ENCODE measurements around the gene PTPRR. TPM values are rescaled to one million over a fixed set of nuclear protein-coding genes. Genes with fewer than 3 reads are reported as not detected.

The PTPRR gene
- total and polyA plus RNA-seq, 2 donors (not counting 3 experiments of a cell fraction or from before 2014, with no cell fraction given), result 0.46 to 1.1 TPM

DNA sequence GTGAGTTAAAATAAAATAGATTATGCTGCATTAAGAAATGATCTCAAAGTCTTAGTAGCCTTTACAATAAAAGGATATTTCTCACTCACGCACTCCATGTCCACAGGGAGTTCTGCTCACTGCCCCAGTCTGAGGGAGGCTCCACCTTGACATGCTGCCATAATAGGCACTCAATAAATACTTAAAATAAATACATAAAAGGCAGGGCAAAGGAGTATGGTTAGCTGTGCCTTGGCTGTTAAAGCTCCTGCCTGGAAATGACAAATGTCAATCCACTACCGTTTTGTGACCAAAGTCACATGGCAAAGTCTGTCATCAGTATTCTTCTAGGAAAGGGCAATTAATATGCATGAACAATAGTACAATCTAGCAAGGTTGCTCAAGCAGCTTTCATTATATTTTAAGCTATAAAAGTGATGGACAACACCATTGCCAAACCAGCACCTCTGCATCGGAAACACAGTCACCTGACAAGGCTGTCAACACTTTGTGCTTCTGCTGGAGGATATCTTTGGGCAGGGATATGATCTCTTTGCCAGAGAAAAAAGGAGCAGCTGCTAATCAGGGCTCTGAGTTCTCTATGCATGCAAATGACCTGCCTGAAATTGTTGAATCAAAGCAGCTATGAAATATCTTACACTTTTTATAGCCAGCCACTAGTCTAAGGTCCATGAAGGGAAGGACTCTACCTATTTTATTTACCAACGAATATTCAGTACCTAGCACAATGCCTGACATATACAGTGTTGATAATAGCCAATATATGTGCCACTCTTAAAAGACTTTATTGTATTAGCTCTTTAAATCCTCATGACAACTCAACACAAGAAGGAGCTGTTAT is 90.1 kb downstream of the PTPRR start:
- no peak for FAIRE-seq
- Histone ChIP-seq H3K36me3 (ENCODE audit: control insufficient read depth in 2 of 2, extremely low read depth in 1 of 2, insufficient read depth in 2 of 2, low read length in 2 of 2) (no peaks in the 10 kb centered on the region), H3K27me3 (ENCODE audit: control insufficient read depth in 2 of 2, insufficient read depth in 2 of 2, low read length in 2 of 2) (no peaks in the 10 kb centered on the region), H3K4me3 (replicated peaks in 1 of 3; ENCODE audit: insufficient read depth in 1 of 3, low read depth in 1 of 3, low read length in 3 of 3) (no peak overlapping the region), H3K4me1 (ENCODE audit: control insufficient read depth, extremely low read depth, insufficient read depth, low read length) (no peaks in the 10 kb centered on the region), H3K9me1 (replicated peaks; ENCODE audit: control insufficient read depth, extremely low read depth, insufficient read depth, low read length) (no peaks in the 10 kb centered on the region), H3K9ac (replicated peaks; ENCODE audit: extremely low read depth, insufficient read depth, low read length) (no peak overlapping the region), H3K9me3 (replicated peaks; ENCODE audit: control insufficient read depth, insufficient read depth, low read length) (no peaks in the 10 kb centered on the region), H4K20me1 (replicated peaks; ENCODE audit: control insufficient read depth, extremely low read depth, insufficient read depth, low read length) (no peaks in the 10 kb centered on the region), H3K4me2 (ENCODE audit: insufficient read depth, low read length) (no peak overlapping the region), H2AFZ (ENCODE audit: low read depth, low read length) (no peak overlapping the region), H3K79me2 (ENCODE audit: control insufficient read depth, insufficient read depth, low read length) (no peaks in the 10 kb centered on the region), H3K27ac (ENCODE audit: insufficient read depth, low read depth, low read length) (no peak overlapping the region)
- CTCF ChIA-PET, result interaction anchor here (1.4 kb wide), 1 partner anchor 17 kb away, joined by 3 read pairs; no protein-coding TSS in a partner anchor
- intact Hi-C loops (cut with micrococcal nuclease), result no loop called here
- DNase-seq (ENCODE audit: low read depth, low spot score), result no peak
- POLR2A ChIA-PET, result no interaction called here
- dilution Hi-C loops (cut with MboI; ENCODE audit: extremely low pct_ligation_motif_present, low sequenced_read_pairs), result no loop called here
- TF ChIP-seq GATA2 (IDR thresholded peaks at IDR 0.05; ENCODE audit: insufficient read depth, insufficient read length, low read depth, low read length), result no peak
- no peak for TF ChIP-seq EZH2 (IDR thresholded peaks at IDR 0.05; ENCODE audit: borderline replicate concordance, low read depth, low read length, severe bottlenecking)
- no peak for TF ChIP-seq MYC (IDR thresholded peaks at IDR 0.05; ENCODE audit: low read depth, low read length)
- no peak for TF ChIP-seq CTCF (IDR thresholded peaks at IDR 0.05; ENCODE audit: extremely low read depth in 1 of 2, insufficient read depth in 1 of 2, low read depth in 1 of 2, low read length in 2 of 2)
- TF ChIP-seq FOS (IDR thresholded peaks at IDR 0.05; ENCODE audit: borderline replicate concordance, insufficient read depth, low read length), result no peak
- TF ChIP-seq MAX (IDR thresholded peaks at IDR 0.05; ENCODE audit: insufficient read depth, insufficient read length), result no peak
- no peak for TF ChIP-seq JUN (IDR thresholded peaks at IDR 0.05; ENCODE audit: borderline replicate concordance, insufficient read depth, insufficient read length, low read depth)
- no peak for TF ChIP-seq POLR2AphosphoS5 (IDR thresholded peaks at IDR 0.05; ENCODE audit: insufficient read depth, low read depth, low read length)
- TF ChIP-seq POLR2A (IDR thresholded peaks at IDR 0.05; ENCODE audit: low read depth, low read length), result no peak
- BruUV-seq (replicated peaks), result no TSS peak
